Testis (tissue), 2 donors: Measurements from ENCODE around the gene ATP11C.

Experiments
- CTCF ChIP-seq, 3 experiments: fragments of 450-650 bp in 2 of 3; fragments of 200-600 bp in 1 of 3; sonication (generic) in 1 of 3; IDR thresholded peaks; one replicate each; pipeline ENCODE4 v1.5.1; 2016 to 2019; ENCODE audit warnings: antibody characterized with exemption in 3 of 3, mild to moderate bottlenecking in 2 of 3, moderate library complexity in 1 of 3
- POLR2A ChIP-seq: fragments of 450-650 bp; IDR thresholded peaks from one replicate; pipeline ENCODE4 v1.6.1; 2017; ENCODE audit warnings: antibody characterized with exemption, mild to moderate bottlenecking, moderate library complexity

- TF ChIP-seq POLR2A (no peak), CTCF (IDR thresholded peaks at IDR 0.05) (no peak)
Measured at GRCh38 chrX:139850968-139851367, 81.9 kb downstream of the ATP11C start.
